Esophagus squamous epithelium (tissue), 4 donors: ENCODE data around the gene B3GNT7.

Experiments used
- CTCF ChIP-seq, 6 experiments: fragments of 450-650 bp in 4 of 6; fragments of 200-600 bp in 2 of 6; sonication (generic) in 2 of 6; IDR thresholded peaks; one replicate each; pipeline ENCODE4 v1.5.1; 2016 to 2019; ENCODE audit warnings: antibody characterized with exemption in 6 of 6, mild to moderate bottlenecking in 4 of 6, moderate library complexity in 4 of 6
- POLR2A ChIP-seq, 4 donors: fragments of 450-650 bp; IDR thresholded peaks; one replicate each; pipeline ENCODE4 v1.6.1; 2017; ENCODE audit warnings: antibody characterized with exemption in 4 of 4, mild to moderate bottlenecking in 4 of 4, moderate library complexity in 3 of 4

GRCh38 chr2:231351648-231352047, 43.9 kb upstream of the B3GNT7 start:
- TF ChIP-seq CTCF (IDR thresholded peaks at IDR 0.05) (no peak), POLR2A (IDR thresholded peaks at IDR 0.05) (no peak)
